ENCODE results near the gene CATSPER3. TPM values are rescaled to one million over a fixed set of nuclear protein-coding genes. Genes with fewer than 3 reads are reported as not detected.

The CATSPER3 gene
- total and polyA plus RNA-seq, 2 donors (not counting 1 experiment from before 2014, with no cell fraction given): 0.12 to 0.17 TPM

DNA sequence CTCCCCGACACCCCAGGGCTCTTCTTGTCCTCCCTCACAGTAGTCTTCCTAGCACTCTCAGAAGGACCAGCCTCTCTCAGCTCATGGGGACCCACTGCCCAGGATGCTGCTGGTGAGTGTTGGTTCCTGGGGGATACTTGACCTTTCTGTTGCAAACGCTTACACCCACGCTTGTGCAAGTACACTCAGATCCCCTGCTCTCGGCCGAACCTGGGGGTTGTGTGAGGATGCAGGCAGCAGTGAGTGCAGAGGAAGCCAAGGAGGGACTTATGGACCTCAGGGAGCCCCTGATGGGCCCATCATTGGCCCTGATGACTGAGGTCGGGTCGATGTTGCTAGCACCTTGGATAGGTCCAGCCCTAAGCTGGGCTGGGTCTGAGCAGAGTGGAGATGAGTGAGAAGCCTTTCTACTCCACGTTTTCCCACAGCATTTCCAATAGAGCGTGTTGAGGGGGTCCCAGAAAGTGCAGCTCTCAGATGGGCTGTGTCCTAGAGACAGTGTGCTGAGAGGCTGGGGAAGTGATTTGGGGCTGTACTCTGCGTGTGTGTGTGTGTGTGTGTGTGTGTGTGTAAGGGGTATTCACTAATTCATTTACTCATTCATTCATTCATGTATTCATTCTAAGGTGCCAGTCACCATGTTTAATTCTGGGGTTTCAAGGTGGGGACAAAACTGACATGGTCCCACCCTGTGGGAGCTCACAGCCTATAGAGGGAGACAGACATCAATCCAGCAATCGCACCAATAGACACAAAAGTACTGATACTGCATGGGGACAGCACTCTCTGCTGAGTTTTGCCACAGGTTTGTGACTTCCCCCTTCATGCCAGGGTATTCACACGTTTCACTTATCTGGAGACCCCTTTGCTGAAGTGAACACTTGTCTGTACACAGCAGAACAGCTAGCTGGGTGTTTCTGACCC lies 91.6 kb downstream of the CATSPER3 start:
- Histone ChIP-seq H3K9me3 (ENCODE audit: control insufficient read depth, insufficient read depth, low read depth, low read length) (no peaks in the 10 kb centered on the region), H4K20me1 (ENCODE audit: control insufficient read depth, extremely low read depth, insufficient read depth, low read length) (no peaks in the 10 kb centered on the region), H3K27me3 (ENCODE audit: control insufficient read depth, insufficient read depth, low read length) (peaks cover 15% of the 10 kb centered on the region), H3K4me3 (replicated peaks in 1 of 4; ENCODE audit: control extremely low read depth in 1 of 4, insufficient read depth in 1 of 4, low read depth in 3 of 4, low read length in 4 of 4) (no peak overlapping the region), H2AFZ (ENCODE audit: low read length) (no peak overlapping the region), H3K4me1 (ENCODE audit: control insufficient read depth, extremely low read depth, insufficient read depth, low read length) (no peaks in the 10 kb centered on the region), H3K9ac (ENCODE audit: insufficient read depth, low read length) (no peak overlapping the region), H3K36me3 (ENCODE audit: control insufficient read depth, insufficient read depth, low read length) (no peaks in the 10 kb centered on the region), H3K27ac (ENCODE audit: insufficient read depth, low read length) (no peak overlapping the region), H3K79me2 (ENCODE audit: control insufficient read depth, insufficient read depth, low read length) (no peaks in the 10 kb centered on the region), H3K4me2 (ENCODE audit: extremely low read depth, insufficient read depth, low read length) (no peak overlapping the region)
- TF ChIP-seq, protein P1, sequence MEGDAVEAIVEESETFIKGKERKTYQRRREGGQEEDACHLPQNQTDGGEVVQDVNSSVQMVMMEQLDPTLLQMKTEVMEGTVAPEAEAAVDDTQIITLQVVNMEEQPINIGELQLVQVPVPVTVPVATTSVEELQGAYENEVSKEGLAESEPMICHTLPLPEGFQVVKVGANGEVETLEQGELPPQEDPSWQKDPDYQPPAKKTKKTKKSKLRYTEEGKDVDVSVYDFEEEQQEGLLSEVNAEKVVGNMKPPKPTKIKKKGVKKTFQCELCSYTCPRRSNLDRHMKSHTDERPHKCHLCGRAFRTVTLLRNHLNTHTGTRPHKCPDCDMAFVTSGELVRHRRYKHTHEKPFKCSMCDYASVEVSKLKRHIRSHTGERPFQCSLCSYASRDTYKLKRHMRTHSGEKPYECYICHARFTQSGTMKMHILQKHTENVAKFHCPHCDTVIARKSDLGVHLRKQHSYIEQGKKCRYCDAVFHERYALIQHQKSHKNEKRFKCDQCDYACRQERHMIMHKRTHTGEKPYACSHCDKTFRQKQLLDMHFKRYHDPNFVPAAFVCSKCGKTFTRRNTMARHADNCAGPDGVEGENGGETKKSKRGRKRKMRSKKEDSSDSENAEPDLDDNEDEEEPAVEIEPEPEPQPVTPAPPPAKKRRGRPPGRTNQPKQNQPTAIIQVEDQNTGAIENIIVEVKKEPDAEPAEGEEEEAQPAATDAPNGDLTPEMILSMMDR (conservative IDR thresholded peaks at IDR 0.05 in 1 of 2, IDR thresholded peaks at IDR 0.05 in 1 of 2; ENCODE audit: low read depth in 1 of 2, low read length in 2 of 2): peak in 1 of 2 donors; percentile 12
- TF ChIP-seq EZH2 (IDR thresholded peaks at IDR 0.05; ENCODE audit: low read length, missing control alignments): no peak
- DNase-seq (ENCODE audit: low read depth in 2 of 2): no peak

DNA sequence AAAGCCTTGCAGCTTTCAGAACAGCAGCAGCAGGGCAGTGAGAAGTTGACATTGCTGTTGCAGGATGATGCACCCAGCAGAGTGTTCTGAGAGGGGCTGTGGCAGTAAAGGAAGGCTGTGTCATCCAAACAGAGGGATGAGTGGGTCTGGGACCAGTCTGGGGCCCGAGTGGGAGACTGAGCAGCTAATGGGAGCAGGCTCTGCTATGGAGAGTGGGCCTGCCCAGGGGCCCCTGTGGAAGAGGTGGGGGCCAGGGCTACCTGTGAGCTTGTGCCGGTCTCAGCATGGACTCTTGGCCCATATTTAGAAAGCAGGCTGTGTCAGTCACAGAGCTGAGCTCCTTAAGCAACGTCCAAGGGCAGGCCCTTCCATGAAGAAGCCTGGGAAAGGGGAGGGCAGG lies 92.3 kb downstream of the CATSPER3 start:
- no peaks in the 10 kb centered on the region for H3K9me3 ChIP-seq (ENCODE audit: control insufficient read depth, insufficient read depth, low read depth, low read length)
- DNase-seq (ENCODE audit: low read depth in 2 of 2): no peak
- H3K9ac ChIP-seq (ENCODE audit: insufficient read depth, low read length): no peak overlapping the region
- no peaks in the 10 kb centered on the region for H3K79me2 ChIP-seq (ENCODE audit: control insufficient read depth, insufficient read depth, low read length)
- peaks cover 10% of the 10 kb centered on the region for H3K27me3 ChIP-seq (ENCODE audit: control insufficient read depth, insufficient read depth, low read length)
- TF ChIP-seq EZH2 (IDR thresholded peaks at IDR 0.05; ENCODE audit: low read length, missing control alignments): no peak
- TF ChIP-seq, protein P1 (conservative IDR thresholded peaks at IDR 0.05 in 1 of 2, IDR thresholded peaks at IDR 0.05 in 1 of 2; ENCODE audit: low read depth in 1 of 2, low read length in 2 of 2): no peak
- no peaks in the 10 kb centered on the region for H3K36me3 ChIP-seq (ENCODE audit: control insufficient read depth, insufficient read depth, low read length)
- no peak overlapping the region for H3K27ac ChIP-seq (ENCODE audit: insufficient read depth, low read length)
- H4K20me1 ChIP-seq (ENCODE audit: control insufficient read depth, extremely low read depth, insufficient read depth, low read length): no peaks in the 10 kb centered on the region
- no peak overlapping the region for H3K4me3 ChIP-seq (replicated peaks in 1 of 4; ENCODE audit: control extremely low read depth in 1 of 4, insufficient read depth in 1 of 4, low read depth in 3 of 4, low read length in 4 of 4)
- H2AFZ ChIP-seq (ENCODE audit: low read length): no peak overlapping the region
- H3K4me2 ChIP-seq (ENCODE audit: extremely low read depth, insufficient read depth, low read length): no peak overlapping the region
- no peaks in the 10 kb centered on the region for H3K4me1 ChIP-seq (ENCODE audit: control insufficient read depth, extremely low read depth, insufficient read depth, low read length)

DNA sequence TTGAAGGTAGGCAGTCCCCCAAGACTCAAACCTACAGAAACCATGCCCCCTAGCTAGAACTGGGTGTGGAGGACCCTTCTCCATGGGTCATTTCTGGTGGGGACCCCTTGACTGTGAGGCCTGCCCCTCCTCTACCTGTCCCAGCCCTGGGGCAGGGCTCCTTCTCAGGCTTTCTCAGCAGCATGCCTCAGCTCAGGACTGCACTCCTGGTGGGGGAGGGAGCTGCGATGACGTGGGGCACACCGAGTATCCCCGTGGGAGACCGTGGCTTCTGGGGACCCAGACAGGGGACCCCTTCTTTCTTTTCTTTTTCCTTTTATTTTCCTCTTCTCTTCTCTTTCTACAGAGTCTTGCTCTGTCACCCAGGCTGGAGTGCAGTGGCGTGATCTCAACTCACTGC lies 93.3 kb downstream of the CATSPER3 start:
- Histone ChIP-seq H3K79me2 (ENCODE audit: control insufficient read depth, insufficient read depth, low read length) (no peaks in the 10 kb centered on the region), H3K9me3 (ENCODE audit: control insufficient read depth, insufficient read depth, low read depth, low read length) (no peaks in the 10 kb centered on the region), H2AFZ (ENCODE audit: low read length) (no peak overlapping the region), H3K4me3 (replicated peaks in 1 of 4; ENCODE audit: control extremely low read depth in 1 of 4, insufficient read depth in 1 of 4, low read depth in 3 of 4, low read length in 4 of 4) (no peak overlapping the region), H4K20me1 (ENCODE audit: control insufficient read depth, extremely low read depth, insufficient read depth, low read length) (no peaks in the 10 kb centered on the region), H3K27me3 (ENCODE audit: control insufficient read depth, insufficient read depth, low read length) (peaks cover 6% of the 10 kb centered on the region), H3K36me3 (ENCODE audit: control insufficient read depth, insufficient read depth, low read length) (no peaks in the 10 kb centered on the region), H3K9ac (ENCODE audit: insufficient read depth, low read length) (no peak overlapping the region), H3K4me2 (ENCODE audit: extremely low read depth, insufficient read depth, low read length) (no peak overlapping the region), H3K4me1 (ENCODE audit: control insufficient read depth, extremely low read depth, insufficient read depth, low read length) (no peaks in the 10 kb centered on the region), H3K27ac (ENCODE audit: insufficient read depth, low read length) (no peak overlapping the region)
- TF ChIP-seq, protein P1 (conservative IDR thresholded peaks at IDR 0.05 in 1 of 2, IDR thresholded peaks at IDR 0.05 in 1 of 2; ENCODE audit: low read depth in 1 of 2, low read length in 2 of 2): no peak
- no peak for TF ChIP-seq EZH2 (IDR thresholded peaks at IDR 0.05; ENCODE audit: low read length, missing control alignments)
- no peak for DNase-seq (ENCODE audit: low read depth in 2 of 2)

Other genes starting within 250 kb of the CATSPER3 start
- 60.1 and 69.1 TPM in 2 replicates for gene CAMLG, start 229.4 kb upstream of the CATSPER3 start, total RNA-seq
- 27.4 and 39.3 TPM in 2 replicates for gene CAMLG, start 229.4 kb upstream of the CATSPER3 start, polyA plus RNA-seq
- 15.9 and 18.7 TPM in 2 replicates for gene DDX46, start 209.1 kb upstream of the CATSPER3 start, total RNA-seq
- 32.6 and 38.1 TPM in 2 replicates for gene DDX46, start 209.1 kb upstream of the CATSPER3 start, polyA plus RNA-seq
- 33.6 and 40.0 TPM in 2 replicates for gene C5orf24, start 121.9 kb upstream of the CATSPER3 start, total RNA-seq
- gene C5orf24, start 121.9 kb upstream of the CATSPER3 start, polyA plus RNA-seq: 45.2 and 71.3 TPM in 2 replicates
- gene TXNDC15, start 93.5 kb upstream of the CATSPER3 start, total RNA-seq: 65.9 and 71.7 TPM in 2 replicates
- gene TXNDC15, start 93.5 kb upstream of the CATSPER3 start, polyA plus RNA-seq: 86.0 and 132 TPM in 2 replicates
- gene PCBD2, start 62.8 kb upstream of the CATSPER3 start, total RNA-seq: 2.8 and 5.4 TPM in 2 replicates
- 3.8 and 6.6 TPM in 2 replicates for gene PCBD2, start 62.8 kb upstream of the CATSPER3 start, polyA plus RNA-seq
- gene PITX1, start 66.3 kb downstream of the CATSPER3 start, total RNA-seq: 1.8 and 3.1 TPM in 2 replicates
- gene PITX1, start 66.3 kb downstream of the CATSPER3 start, polyA plus RNA-seq: 1.7 and 7.0 TPM in 2 replicates

All from fibroblast of lung (primary cell).